Erythroblast (primary cell): Measurements from ENCODE around the gene TMEM95.

ENCODE experiments used
- GATA1 ChIP-seq: IDR thresholded peaks from 2 replicates; pipeline ENCODE4 v1.6.1; 2011; ENCODE audit warnings: low read depth, mild to moderate bottlenecking, control low read depth, low read length, moderate library complexity
- POLR2A ChIP-seq: IDR thresholded peaks from 2 replicates; pipeline ENCODE4 v1.6.1; 2011; ENCODE audit warnings: mild to moderate bottlenecking, low read length

DNA sequence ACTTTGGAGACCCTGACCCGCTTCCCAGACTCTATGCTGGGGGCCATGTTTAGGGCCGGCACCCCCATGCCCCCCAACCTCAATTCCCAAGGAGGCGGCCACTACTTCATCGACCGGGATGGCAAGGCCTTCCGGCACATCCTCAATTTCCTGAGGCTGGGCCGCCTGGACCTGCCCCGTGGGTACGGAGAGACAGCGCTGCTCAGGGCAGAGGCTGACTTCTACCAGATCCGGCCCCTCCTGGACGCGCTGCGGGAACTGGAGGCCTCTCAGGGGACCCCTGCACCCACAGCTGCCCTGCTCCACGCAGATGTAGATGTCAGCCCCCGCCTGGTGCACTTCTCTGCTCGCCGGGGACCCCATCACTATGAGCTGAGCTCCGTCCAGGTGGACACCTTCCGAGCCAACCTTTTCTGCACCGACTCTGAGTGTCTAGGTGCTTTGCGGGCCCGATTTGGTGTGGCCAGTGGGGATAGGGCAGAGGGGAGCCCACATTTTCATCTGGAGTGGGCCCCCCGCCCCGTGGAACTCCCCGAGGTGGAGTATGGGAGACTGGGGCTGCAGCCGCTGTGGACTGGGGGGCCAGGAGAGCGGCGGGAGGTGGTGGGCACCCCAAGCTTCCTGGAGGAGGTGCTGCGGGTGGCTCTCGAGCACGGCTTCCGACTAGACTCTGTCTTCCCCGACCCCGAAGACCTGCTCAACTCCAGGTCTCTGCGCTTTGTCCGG, 1.9 kb upstream of the TMEM95 start:
- TF ChIP-seq POLR2A (no peak), GATA1 (no peak)
